GM19025 (cell line): ENCODE measurements around the gene ZNF724.
"Not testable (repeated sequence)": the region's sequence is repeated elsewhere in the genome, so short reads cannot be mapped to it uniquely, and the experiment has no call there.

Experiments used
- ATAC-seq: cut with Tn5 transposase; IDR thresholded peaks from one replicate; pipeline ENCODE4 v1.9.1; 2021; ENCODE audit warnings: mild to moderate bottlenecking, low read depth, moderate library complexity; ENCODE audit not compliant: unreplicated experiment

Gene ZNF724

GRCh38 chr19:23254141-23254910, 4.1 kb upstream of the ZNF724 start:
- no peak for ATAC-seq

- not testable (repeated sequence) for ATAC-seq
Observed at GRCh38 chr19:23253256-23253655, 3.1 kb upstream of the ZNF724 start.

GRCh38 chr19:23241419-23241818, 8.8 kb downstream of the ZNF724 start:
- ATAC-seq = no peak

GRCh38 chr19:23222998-23223652, 27.1 kb downstream of the ZNF724 start:
- no peak for ATAC-seq

GRCh38 chr19:23203841-23204344, 46.3 kb downstream of the ZNF724 start:
- no peak for ATAC-seq

GRCh38 chr19:23190341-23190740, 59.9 kb downstream of the ZNF724 start:
- no peak for ATAC-seq

- no peak for ATAC-seq
Observed at GRCh38 chr19:23183251-23183650, 66.9 kb downstream of the ZNF724 start.
